GM18526 (cell line): ENCODE data around the gene YPEL2.

Experiments used
- POLR2A ChIP-seq: IDR thresholded peaks from 3 replicates; pipeline ENCODE4 v1.6.1; 2011; ENCODE audit not compliant: insufficient read length; ENCODE audit errors: extremely low read depth

Gene YPEL2

GRCh38 chr17:59329176-59330052, 2.0 kb upstream of the YPEL2 start:
- TF ChIP-seq POLR2A: no peak

- TF ChIP-seq POLR2A: no peak
These were observed 1.2 kb upstream of the YPEL2 start for GRCh38 chr17:59330053-59330942.

GRCh38 chr17:59331929-59332748, 684 bp downstream of the YPEL2 start:
- no peak for TF ChIP-seq POLR2A

GRCh38 chr17:59332749-59333377, 1.4 kb downstream of the YPEL2 start:
- TF ChIP-seq POLR2A: no peak

- TF ChIP-seq POLR2A: no peak
These were observed 2.4 kb downstream of the YPEL2 start for GRCh38 chr17:59333836-59334235.

GRCh38 chr17:59335685-59336084, 4.2 kb downstream of the YPEL2 start:
- TF ChIP-seq POLR2A: no peak

- TF ChIP-seq POLR2A: no peak
These were observed 6.4 kb downstream of the YPEL2 start for GRCh38 chr17:59337741-59338299.

GRCh38 chr17:59338498-59338897, 7.0 kb downstream of the YPEL2 start:
- TF ChIP-seq POLR2A: no peak

GRCh38 chr17:59341922-59342321, 10.5 kb downstream of the YPEL2 start:
- TF ChIP-seq POLR2A: no peak

- no peak for TF ChIP-seq POLR2A
These were observed 11.3 kb downstream of the YPEL2 start for GRCh38 chr17:59342681-59343131.

- no peak for TF ChIP-seq POLR2A
These were observed 14.0 kb downstream of the YPEL2 start for GRCh38 chr17:59345476-59345875.

- no peak for TF ChIP-seq POLR2A
These were observed 14.9 kb downstream of the YPEL2 start for GRCh38 chr17:59346341-59346740.

- no peak for TF ChIP-seq POLR2A
These were observed 15.5 kb downstream of the YPEL2 start for GRCh38 chr17:59346876-59347407.

- no peak for TF ChIP-seq POLR2A
These were observed 16.5 kb downstream of the YPEL2 start for GRCh38 chr17:59347975-59348391.
